Measurements from ENCODE around the gene EFS.
A peak's percentile ranks its signal among the peaks of the same experiment; 100 is the strongest.

EFS gene

GRCh38 chr14:23358553-23359166 is 6.3 kb downstream of the EFS start:
- H3K27me3 ChIP-seq (ENCODE audit: control insufficient read depth, insufficient read depth, low read length, poor library complexity, severe bottlenecking) = no peaks in the 10 kb centered on the region
- peaks cover 23% of the 10 kb centered on the region for H3K4me1 ChIP-seq (ENCODE audit: control insufficient read depth, insufficient read depth, low read length)
- H3K4me3 ChIP-seq (ENCODE audit: insufficient read depth, low read depth, low read length) = no peak overlapping the region
- 95 to 97% methylated on average over 12 of the region's 12 CpGs for whole genome bisulfite sequencing, 2 experiments
- H3K9me3 ChIP-seq (ENCODE audit: control insufficient read depth, low read length) = no peaks in the 10 kb centered on the region
- H3K27ac ChIP-seq (ENCODE audit: insufficient read depth, low read depth, low read length, poor library complexity, severe bottlenecking) = no peak overlapping the region
- H3K36me3 ChIP-seq (ENCODE audit: control insufficient read depth, insufficient read depth, low read length) = peaks cover 20% of the 10 kb centered on the region

- Histone ChIP-seq H3K27ac (ENCODE audit: insufficient read depth, low read depth, low read length, poor library complexity, severe bottlenecking) (no peak overlapping the region), H3K36me3 (ENCODE audit: control insufficient read depth, insufficient read depth, low read length) (peaks cover 20% of the 10 kb centered on the region), H3K9me3 (ENCODE audit: control insufficient read depth, low read length) (no peaks in the 10 kb centered on the region), H3K27me3 (ENCODE audit: control insufficient read depth, insufficient read depth, low read length, poor library complexity, severe bottlenecking) (no peaks in the 10 kb centered on the region), H3K4me1 (ENCODE audit: control insufficient read depth, insufficient read depth, low read length) (peaks cover 16% of the 10 kb centered on the region), H3K4me3 (ENCODE audit: insufficient read depth, low read depth, low read length) (no peak overlapping the region)
- WGBS, 2 experiments = 95 to 96% methylated on average over 3 of the region's 3 CpGs
Observed at GRCh38 chr14:23358042-23358441, 6.9 kb downstream of the EFS start.

GRCh38 chr14:23357261-23357660 is 7.7 kb downstream of the EFS start:
- H3K4me3 ChIP-seq (ENCODE audit: insufficient read depth, low read depth, low read length) = no peak overlapping the region
- H3K4me1 ChIP-seq (ENCODE audit: control insufficient read depth, insufficient read depth, low read length) = peaks cover 15% of the 10 kb centered on the region
- 95% methylated on average over 8 of the region's 8 CpGs for WGBS, 2 experiments
- no peaks in the 10 kb centered on the region for H3K27me3 ChIP-seq (ENCODE audit: control insufficient read depth, insufficient read depth, low read length, poor library complexity, severe bottlenecking)
- H3K36me3 ChIP-seq (ENCODE audit: control insufficient read depth, insufficient read depth, low read length) = peaks cover 20% of the 10 kb centered on the region
- no peak overlapping the region for H3K27ac ChIP-seq (ENCODE audit: insufficient read depth, low read depth, low read length, poor library complexity, severe bottlenecking)
- H3K9me3 ChIP-seq (ENCODE audit: control insufficient read depth, low read length) = no peaks in the 10 kb centered on the region

DNA sequence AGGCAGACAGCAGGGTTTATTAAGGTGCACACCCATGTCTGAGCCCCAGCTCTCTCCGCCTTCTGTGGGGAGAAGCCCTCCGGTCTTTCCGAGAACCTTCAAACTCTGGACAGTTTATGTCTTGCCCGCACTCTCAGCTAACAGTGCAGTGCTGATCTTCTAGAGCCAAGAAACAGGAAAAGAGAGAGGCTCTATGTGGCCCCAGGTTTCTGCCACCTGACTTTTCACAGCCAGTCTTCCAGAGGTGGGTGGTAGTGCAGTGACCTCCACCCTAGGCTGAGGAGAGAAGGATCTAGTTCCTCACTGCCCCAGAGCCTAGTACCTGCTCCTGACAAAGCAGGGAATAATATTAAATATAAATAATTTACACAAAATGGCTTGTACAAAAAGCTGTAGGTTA is 8.3 kb downstream of the EFS start:
- no peaks in the 10 kb centered on the region for H3K9me3 ChIP-seq (ENCODE audit: control insufficient read depth, low read length)
- H3K27ac ChIP-seq (ENCODE audit: insufficient read depth, low read depth, low read length, poor library complexity, severe bottlenecking) = no peak overlapping the region
- H3K27me3 ChIP-seq (ENCODE audit: control insufficient read depth, insufficient read depth, low read length, poor library complexity, severe bottlenecking) = peaks cover 3% of the 10 kb centered on the region
- H3K4me1 ChIP-seq (ENCODE audit: control insufficient read depth, insufficient read depth, low read length) = peaks cover 9% of the 10 kb centered on the region
- H3K4me3 ChIP-seq (ENCODE audit: insufficient read depth, low read depth, low read length) = no peak overlapping the region
- H3K36me3 ChIP-seq (ENCODE audit: control insufficient read depth, insufficient read depth, low read length) = peaks cover 20% of the 10 kb centered on the region
- 96 to 98% methylated on average over 4 of the region's 4 CpGs for WGBS, 2 experiments

- peaks cover 9% of the 10 kb centered on the region for H3K27me3 ChIP-seq (ENCODE audit: control insufficient read depth, insufficient read depth, low read length, poor library complexity, severe bottlenecking)
- peaks cover 3% of the 10 kb centered on the region for H3K4me1 ChIP-seq (ENCODE audit: control insufficient read depth, insufficient read depth, low read length)
- H3K4me3 ChIP-seq (ENCODE audit: insufficient read depth, low read depth, low read length) = no peak overlapping the region
- 95 to 97% methylated on average over 3 to 6 of the region's 6 CpGs for WGBS, 2 experiments
- H3K9me3 ChIP-seq (ENCODE audit: control insufficient read depth, low read length) = no peaks in the 10 kb centered on the region
- peaks cover 17% of the 10 kb centered on the region for H3K36me3 ChIP-seq (ENCODE audit: control insufficient read depth, insufficient read depth, low read length)
- H3K27ac ChIP-seq (ENCODE audit: insufficient read depth, low read depth, low read length, poor library complexity, severe bottlenecking) = no peak overlapping the region
Observed at GRCh38 chr14:23355871-23356435, 9.0 kb downstream of the EFS start.

DNA sequence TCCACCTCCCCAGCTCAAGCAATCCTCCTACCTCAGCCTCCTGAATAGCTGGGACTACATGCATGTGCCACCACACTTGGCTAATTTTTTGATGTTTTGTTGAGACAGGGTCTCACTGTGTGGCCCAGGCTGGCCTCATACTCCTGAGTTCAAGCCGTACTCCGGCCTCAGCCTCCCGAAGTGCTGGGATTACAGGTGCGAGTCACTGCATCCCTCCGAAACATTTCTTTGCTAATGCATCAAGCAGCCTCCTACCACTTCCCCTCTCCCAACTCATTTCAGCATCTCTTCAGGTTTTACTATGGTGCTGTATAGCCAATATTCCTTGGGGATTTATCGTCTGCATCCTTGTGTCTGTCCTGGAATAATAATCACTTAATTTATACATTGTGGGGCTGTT is 10.0 kb downstream of the EFS start:
- Histone ChIP-seq H3K27ac (ENCODE audit: insufficient read depth, low read depth, low read length, poor library complexity, severe bottlenecking) (no peak overlapping the region), H3K4me1 (ENCODE audit: control insufficient read depth, insufficient read depth, low read length) (no peaks in the 10 kb centered on the region), H3K9me3 (ENCODE audit: control insufficient read depth, low read length) (no peaks in the 10 kb centered on the region), H3K36me3 (ENCODE audit: control insufficient read depth, insufficient read depth, low read length) (peaks cover 16% of the 10 kb centered on the region), H3K27me3 (ENCODE audit: control insufficient read depth, insufficient read depth, low read length, poor library complexity, severe bottlenecking) (peaks cover 9% of the 10 kb centered on the region), H3K4me3 (ENCODE audit: insufficient read depth, low read depth, low read length) (no peak overlapping the region)
- WGBS, 2 experiments = 92 to 95% methylated on average over 5 to 6 of the region's 6 CpGs

DNA sequence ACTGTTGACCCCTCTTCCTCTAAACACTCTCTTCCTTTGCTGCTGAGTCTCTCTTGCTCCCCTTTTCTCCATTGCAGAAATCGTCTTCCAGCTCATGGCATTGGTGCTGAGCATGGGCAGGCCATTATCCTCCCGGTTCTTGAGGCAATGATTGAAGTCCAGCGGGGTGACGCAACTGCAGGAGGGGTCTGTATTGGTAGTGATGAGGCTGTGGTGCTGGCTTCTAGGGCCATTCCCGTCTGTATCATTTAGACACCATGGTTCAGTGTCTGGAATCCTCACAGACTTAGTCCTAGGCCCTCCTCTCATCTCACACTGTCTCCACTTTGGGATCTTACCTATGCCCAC is 11.6 kb downstream of the EFS start:
- 87 to 91% methylated on average over 5 of the region's 5 CpGs for WGBS, 2 experiments
- H3K9me3 ChIP-seq (ENCODE audit: control insufficient read depth, low read length) = no peaks in the 10 kb centered on the region
- H3K4me3 ChIP-seq (ENCODE audit: insufficient read depth, low read depth, low read length) = no peak overlapping the region
- H3K27ac ChIP-seq (ENCODE audit: insufficient read depth, low read depth, low read length, poor library complexity, severe bottlenecking) = no peak overlapping the region
- peaks cover 9% of the 10 kb centered on the region for H3K27me3 ChIP-seq (ENCODE audit: control insufficient read depth, insufficient read depth, low read length, poor library complexity, severe bottlenecking)
- no peaks in the 10 kb centered on the region for H3K4me1 ChIP-seq (ENCODE audit: control insufficient read depth, insufficient read depth, low read length)
- peaks cover 7% of the 10 kb centered on the region for H3K36me3 ChIP-seq (ENCODE audit: control insufficient read depth, insufficient read depth, low read length)

- Histone ChIP-seq H3K9me3 (ENCODE audit: control insufficient read depth, low read length) (no peaks in the 10 kb centered on the region), H3K27ac (ENCODE audit: insufficient read depth, low read depth, low read length, poor library complexity, severe bottlenecking) (peak within 1 kb of the TSS; percentile 68), H3K27me3 (ENCODE audit: control insufficient read depth, insufficient read depth, low read length, poor library complexity, severe bottlenecking) (peaks cover 9% of the 10 kb centered on the region), H3K4me3 (ENCODE audit: insufficient read depth, low read depth, low read length) (peak within 1 kb of the TSS; percentile 67), H3K4me1 (ENCODE audit: control insufficient read depth, insufficient read depth, low read length) (no peaks in the 10 kb centered on the region), H3K36me3 (ENCODE audit: control insufficient read depth, insufficient read depth, low read length) (peaks cover 7% of the 10 kb centered on the region)
- WGBS, 2 experiments = 2% methylated on average over 41 to 42 of the region's 42 CpGs
Observed at GRCh38 chr14:23352506-23353432, 12.2 kb downstream of the EFS start, which contains the start of gene SLC22A17. Gene SLC22A17, minus strand, starts transcription at chr14:23352887.

- Histone ChIP-seq H3K36me3 (ENCODE audit: control insufficient read depth, insufficient read depth, low read length) (no peaks in the 10 kb centered on the region), H3K27ac (ENCODE audit: insufficient read depth, low read depth, low read length, poor library complexity, severe bottlenecking) (peak overlapping the region; percentile 68), H3K4me3 (ENCODE audit: insufficient read depth, low read depth, low read length) (peak overlapping the region; percentile 67), H3K27me3 (ENCODE audit: control insufficient read depth, insufficient read depth, low read length, poor library complexity, severe bottlenecking) (peaks cover 9% of the 10 kb centered on the region), H3K4me1 (ENCODE audit: control insufficient read depth, insufficient read depth, low read length) (no peaks in the 10 kb centered on the region), H3K9me3 (ENCODE audit: control insufficient read depth, low read length) (no peaks in the 10 kb centered on the region)
- WGBS, 2 experiments = 7 to 8% methylated on average over 61 of the region's 61 CpGs
Observed at GRCh38 chr14:23351681-23352505, 13.1 kb downstream of the EFS start.
